ENCODE measurements around the gene PBXIP1. TPM values are rescaled to one million over a fixed set of nuclear protein-coding genes. Genes with fewer than 3 reads are reported as not detected.

PBXIP1 gene
- total RNA-seq, 2 donors from 2014 or later: 81.4 to 101 TPM

DNA sequence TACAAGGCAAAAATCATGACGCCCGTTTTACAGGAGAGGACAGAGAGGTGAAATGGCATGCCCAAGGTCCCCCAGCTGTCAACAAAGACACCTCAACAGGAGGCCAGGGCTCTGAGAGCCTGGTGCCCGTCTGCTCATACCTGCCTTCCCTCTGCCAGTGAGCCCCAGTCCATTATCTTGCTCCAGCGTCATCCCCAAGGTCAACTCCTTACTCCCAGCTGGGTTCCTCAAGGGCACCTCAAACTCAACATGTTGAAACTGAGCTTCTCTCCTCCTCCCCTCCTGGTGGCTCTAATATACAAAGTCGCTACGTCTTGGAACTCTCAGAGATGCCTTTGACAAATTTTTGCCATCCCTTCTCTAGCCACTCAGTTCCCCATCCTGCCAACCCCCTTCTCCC is 3.2 kb downstream of the PBXIP1 start:
- no peak for DNase-seq (ENCODE audit: low spot score)
- no peak overlapping the region for H3K27ac ChIP-seq
- TF ChIP-seq, protein P1, sequence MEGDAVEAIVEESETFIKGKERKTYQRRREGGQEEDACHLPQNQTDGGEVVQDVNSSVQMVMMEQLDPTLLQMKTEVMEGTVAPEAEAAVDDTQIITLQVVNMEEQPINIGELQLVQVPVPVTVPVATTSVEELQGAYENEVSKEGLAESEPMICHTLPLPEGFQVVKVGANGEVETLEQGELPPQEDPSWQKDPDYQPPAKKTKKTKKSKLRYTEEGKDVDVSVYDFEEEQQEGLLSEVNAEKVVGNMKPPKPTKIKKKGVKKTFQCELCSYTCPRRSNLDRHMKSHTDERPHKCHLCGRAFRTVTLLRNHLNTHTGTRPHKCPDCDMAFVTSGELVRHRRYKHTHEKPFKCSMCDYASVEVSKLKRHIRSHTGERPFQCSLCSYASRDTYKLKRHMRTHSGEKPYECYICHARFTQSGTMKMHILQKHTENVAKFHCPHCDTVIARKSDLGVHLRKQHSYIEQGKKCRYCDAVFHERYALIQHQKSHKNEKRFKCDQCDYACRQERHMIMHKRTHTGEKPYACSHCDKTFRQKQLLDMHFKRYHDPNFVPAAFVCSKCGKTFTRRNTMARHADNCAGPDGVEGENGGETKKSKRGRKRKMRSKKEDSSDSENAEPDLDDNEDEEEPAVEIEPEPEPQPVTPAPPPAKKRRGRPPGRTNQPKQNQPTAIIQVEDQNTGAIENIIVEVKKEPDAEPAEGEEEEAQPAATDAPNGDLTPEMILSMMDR (IDR thresholded peaks at IDR 0.05): no peak

DNA sequence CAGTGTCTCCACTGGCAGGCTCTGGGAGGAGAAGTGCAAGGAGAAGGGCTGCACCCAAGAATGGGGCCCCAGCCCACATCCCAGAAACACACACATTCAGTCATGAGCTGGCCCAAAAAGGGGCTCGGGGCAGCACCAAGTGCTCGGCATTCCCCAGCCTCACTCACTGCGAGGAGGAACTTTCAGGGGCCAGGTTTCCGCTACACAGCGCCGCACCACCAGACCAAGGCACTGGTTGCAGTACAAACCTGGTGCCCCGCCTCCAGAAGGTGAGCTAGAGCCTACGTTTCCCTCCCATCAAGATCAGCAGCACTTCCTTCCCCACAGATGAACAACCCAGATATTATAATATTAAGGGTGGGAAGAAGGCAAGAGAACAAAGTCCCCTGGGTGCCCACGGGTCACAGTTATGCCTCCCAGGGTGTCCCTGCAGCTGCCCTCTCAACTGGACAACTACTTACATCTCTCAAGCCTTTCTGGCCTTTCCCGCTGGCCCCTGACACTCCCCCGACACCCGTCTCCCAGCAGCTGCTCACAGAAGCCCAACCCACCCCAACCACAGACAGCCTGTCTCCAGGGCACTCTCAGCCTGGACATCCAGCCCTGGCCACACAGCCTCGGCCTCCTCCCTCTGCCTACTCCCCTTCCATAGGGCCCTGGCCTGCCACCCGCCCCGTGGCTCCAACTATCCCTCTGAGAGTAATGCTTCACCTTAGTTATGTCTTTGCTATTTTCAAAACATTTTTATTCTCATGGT is 3.8 kb downstream of the PBXIP1 start:
- H3K4me1 ChIP-seq: peaks cover 0 to 44% of the 10 kb centered on the region in 2 donors
- H3K9me3 ChIP-seq: no peaks in the 10 kb centered on the region
- H3K36me3 ChIP-seq: peaks cover 16% of the 10 kb centered on the region
- no peak overlapping the region for H3K27ac ChIP-seq
- TF ChIP-seq, protein P1 (IDR thresholded peaks at IDR 0.05): no peak
- H3K4me3 ChIP-seq: no peak overlapping the region
- no peak for DNase-seq (ENCODE audit: low spot score)
- no peaks in the 10 kb centered on the region for H3K27me3 ChIP-seq

More for the DNA sequence above, 3.2 kb downstream of the PBXIP1 start:
- Histone ChIP-seq H3K27me3 (no peaks in the 10 kb centered on the region), H3K4me3 (no peak overlapping the region), H3K4me1 (peaks cover 0 to 47% of the 10 kb centered on the region in 2 donors), H3K9me3 (no peaks in the 10 kb centered on the region), H3K36me3 (peaks cover 13% of the 10 kb centered on the region)

DNA sequence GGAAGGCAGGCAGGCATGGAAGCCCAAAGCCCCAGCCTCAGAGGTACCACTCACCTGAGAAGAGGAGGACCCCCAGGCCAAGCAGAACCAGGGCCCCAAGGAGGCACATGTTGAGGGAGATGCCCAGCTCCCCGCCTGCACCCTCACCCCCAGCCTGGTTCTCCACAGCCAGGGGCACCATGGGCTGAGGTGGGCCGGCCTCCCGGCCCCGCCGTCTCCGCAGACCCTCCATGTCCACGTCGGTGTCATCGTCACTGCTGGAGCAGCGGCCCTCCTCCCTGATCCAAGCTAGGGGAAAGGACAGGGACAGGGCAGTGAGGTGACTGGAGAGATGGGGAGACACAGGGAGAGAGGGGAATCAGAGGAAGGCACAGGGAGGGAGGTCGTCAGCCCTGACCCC is 7.8 kb downstream of the PBXIP1 start:
- Histone ChIP-seq H3K27ac (no peak overlapping the region), H3K9me3 (no peaks in the 10 kb centered on the region), H3K36me3 (peaks cover 22% of the 10 kb centered on the region), H3K4me3 (no peak overlapping the region), H3K4me1 (peaks cover 0 to 30% of the 10 kb centered on the region in 2 donors), H3K27me3 (no peaks in the 10 kb centered on the region)
- no peak for DNase-seq (ENCODE audit: low spot score)
- TF ChIP-seq, protein P1 (IDR thresholded peaks at IDR 0.05): no peak

DNA sequence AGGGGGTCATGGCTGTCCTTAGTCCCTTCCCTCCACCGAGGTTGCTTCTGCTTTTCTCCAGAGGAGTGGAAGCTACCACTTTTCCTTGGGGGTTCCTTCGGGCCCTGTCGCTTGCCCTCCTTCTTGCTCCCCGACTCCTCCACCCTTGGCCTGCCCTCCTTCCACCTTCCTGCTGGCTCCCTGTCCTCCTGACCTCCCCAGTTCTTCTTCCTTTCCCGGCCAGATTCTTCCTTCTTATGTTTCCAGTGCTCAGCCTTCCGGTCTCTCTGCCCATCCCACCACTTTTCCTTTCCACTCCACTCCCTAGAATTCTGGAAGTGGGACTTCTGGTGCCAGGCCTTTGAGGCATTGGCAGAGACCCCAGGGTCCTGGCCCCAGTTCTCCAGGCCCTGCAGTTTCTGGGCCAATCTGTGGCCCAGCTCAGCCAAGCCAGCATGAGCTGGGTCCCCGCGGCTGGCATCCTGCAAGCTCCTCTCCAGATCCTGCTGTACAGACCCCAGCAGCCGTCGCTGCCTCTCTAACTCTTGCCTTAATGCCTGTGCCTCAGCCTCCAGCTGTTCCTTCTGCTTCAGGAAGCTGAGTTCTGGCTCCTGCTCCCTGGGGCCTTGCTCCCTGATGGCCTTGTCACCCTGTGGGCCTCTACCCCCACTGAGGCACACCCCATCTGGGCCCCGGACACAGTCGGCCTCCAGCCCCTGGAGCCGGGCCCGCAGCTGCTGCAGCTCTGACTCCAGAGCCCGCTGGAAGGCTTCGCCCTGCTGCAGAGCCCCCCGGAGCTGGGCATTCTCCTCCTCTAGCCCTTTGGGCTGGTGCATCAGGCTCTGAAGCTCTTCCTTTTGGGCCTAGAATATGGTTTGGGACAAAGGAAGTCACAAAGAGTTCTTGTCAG is 9.7 kb downstream of the PBXIP1 start:
- no peak for DNase-seq (ENCODE audit: low spot score)
- peaks cover 0 to 32% of the 10 kb centered on the region in 2 donors for H3K4me1 ChIP-seq
- no peaks in the 10 kb centered on the region for H3K27me3 ChIP-seq
- H3K9me3 ChIP-seq: no peaks in the 10 kb centered on the region
- TF ChIP-seq, protein P1 (IDR thresholded peaks at IDR 0.05): no peak
- peaks cover 19% of the 10 kb centered on the region for H3K36me3 ChIP-seq
- H3K27ac ChIP-seq: no peak overlapping the region
- H3K4me3 ChIP-seq: no peak overlapping the region

DNA sequence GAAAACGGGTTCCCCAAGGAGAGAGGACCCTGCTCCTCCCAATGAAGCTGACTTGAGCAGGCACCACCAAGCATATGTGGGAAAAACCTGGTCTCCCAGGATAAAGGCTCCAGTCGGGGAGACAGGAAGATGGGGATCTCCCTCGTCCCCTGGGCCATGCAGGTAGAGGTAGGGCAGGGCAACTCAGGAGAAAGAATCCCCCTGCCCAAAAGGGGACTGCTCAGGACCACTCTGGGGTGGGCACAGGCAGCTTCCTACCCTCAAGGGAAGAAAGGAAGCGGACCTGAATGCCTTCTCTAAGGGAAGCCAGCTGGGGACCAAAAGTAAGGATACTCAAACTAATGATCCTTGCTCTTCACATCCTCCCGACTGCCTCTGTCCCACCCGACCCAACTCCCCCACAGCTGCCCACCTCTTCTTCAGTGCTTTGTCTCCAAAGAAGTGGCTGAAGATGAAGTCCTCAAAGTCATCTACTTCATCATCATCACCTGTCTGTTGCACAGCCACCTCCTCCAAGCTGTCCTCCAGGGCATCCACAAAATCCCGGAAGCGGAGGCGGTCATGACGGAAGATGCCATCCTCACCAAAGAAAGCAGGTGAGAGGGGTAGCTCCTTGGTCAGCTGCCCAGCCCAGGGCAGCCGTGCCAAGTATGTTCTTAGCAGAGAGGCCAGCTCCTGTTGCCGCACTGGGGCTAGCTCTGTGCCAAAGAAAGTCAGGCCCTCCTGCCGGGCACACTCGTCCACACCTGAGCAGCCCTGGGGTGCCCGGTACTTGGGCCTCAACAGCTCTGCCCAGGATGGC is 10.5 kb downstream of the PBXIP1 start:
- no peak for DNase-seq (ENCODE audit: low spot score)

More for the DNA sequence above, 10.5 kb downstream of the PBXIP1 start:
- Histone ChIP-seq H3K36me3 (peaks cover 15% of the 10 kb centered on the region), H3K4me3 (no peak overlapping the region), H3K9me3 (no peaks in the 10 kb centered on the region), H3K27ac (peak overlapping the region; percentile 60 to 66), H3K27me3 (no peaks in the 10 kb centered on the region), H3K4me1 (peaks cover 0 to 40% of the 10 kb centered on the region in 2 donors)
- TF ChIP-seq, protein P1 (IDR thresholded peaks at IDR 0.05): no peak
